22Rv1 (cell line): ENCODE results near the gene NR5A1.

ENCODE experiments used
- H3K27ac ChIP-seq: fragments of 450-650 bp; 2 replicates; pipeline ENCODE4 v1.5.1; 2017
- CTCF ChIP-seq: fragments of 450-650 bp; IDR thresholded peaks from 2 replicates; pipeline ENCODE4 v1.5.1; 2017; ENCODE audit warnings: mild to moderate bottlenecking
- ZFX ChIP-seq: fragments of 450-650 bp; IDR thresholded peaks from 2 replicates; pipeline ENCODE4 v1.6.1; 2017; ENCODE audit warnings: antibody characterized with exemption, borderline replicate concordance

Gene NR5A1

GRCh38 chr9:124448019-124448418 is 59.2 kb downstream of the NR5A1 start:
- no peak overlapping the region for H3K27ac ChIP-seq

GRCh38 chr9:124447297-124447661 is 59.9 kb downstream of the NR5A1 start:
- H3K27ac ChIP-seq, result no peak overlapping the region
- TF ChIP-seq ZFX, result no peak
- no peak for TF ChIP-seq CTCF

More at GRCh38 chr9:124448019-124448418, 59.2 kb downstream of the NR5A1 start:
- no peak for TF ChIP-seq ZFX
- no peak for TF ChIP-seq CTCF

GRCh38 chr9:124444166-124444565 is 63.0 kb downstream of the NR5A1 start:
- TF ChIP-seq CTCF (no peak), ZFX (no peak)
- no peak overlapping the region for H3K27ac ChIP-seq

- TF ChIP-seq ZFX, result no peak
- TF ChIP-seq CTCF, result no peak
- H3K27ac ChIP-seq, result no peak overlapping the region
Observed at GRCh38 chr9:124443625-124444024, 63.6 kb downstream of the NR5A1 start.

GRCh38 chr9:124442826-124443225 is 64.4 kb downstream of the NR5A1 start:
- no peak overlapping the region for H3K27ac ChIP-seq
- TF ChIP-seq ZFX (no peak), CTCF (no peak)

GRCh38 chr9:124442379-124442778 is 64.8 kb downstream of the NR5A1 start:
- no peak for TF ChIP-seq ZFX
- no peak for TF ChIP-seq CTCF
- H3K27ac ChIP-seq, result no peak overlapping the region

GRCh38 chr9:124441291-124441690 is 65.9 kb downstream of the NR5A1 start:
- TF ChIP-seq ZFX, result no peak
- TF ChIP-seq CTCF, result no peak
- no peak overlapping the region for H3K27ac ChIP-seq
